Neural cell (in vitro differentiated cells): Measurements from ENCODE around the gene APOC1. TPM values are rescaled to one million over a fixed set of nuclear protein-coding genes. Genes with fewer than 3 reads are reported as not detected.

Experiments
- H2AFZ ChIP-seq: fragments of 200-600, 300-800 bp; sonication (generic), shearing (Covaris generic); 2 replicates; pipeline ENCODE4 v1.6.0; 2014; ENCODE audit warnings: low read depth, mild to moderate bottlenecking, antibody characterized with exemption, low read length, moderate library complexity
- H3F3A ChIP-seq: fragments of 200-600 bp; shearing (Covaris generic); 2 replicates; pipeline ENCODE4 v1.6.1; 2016; ENCODE audit warnings: mild to moderate bottlenecking, moderate library complexity, mixed read lengths, antibody characterized with exemption, low read length; ENCODE audit not compliant: insufficient read depth, poor library complexity, severe bottlenecking
- H3K27ac ChIP-seq: fragments of 200-600, 300-800 bp; sonication (generic), shearing (Covaris generic); 2 replicates; pipeline ENCODE4 v1.5.1; 2014; ENCODE audit warnings: mild to moderate bottlenecking, low read length, moderate library complexity
- H3K27me3 ChIP-seq: fragments of 300-800, 200-600 bp; sonication (generic), shearing (Covaris generic); 2 replicates; pipeline ENCODE4 v1.6.0; 2014; ENCODE audit warnings: mild to moderate bottlenecking, low read depth, low read length, moderate library complexity; ENCODE audit not compliant: insufficient read depth
- H3K36me3 ChIP-seq: fragments of 300-800, 200-600 bp; sonication (generic), shearing (Covaris generic); 2 replicates; pipeline ENCODE4 v1.5.1; 2014; ENCODE audit warnings: mild to moderate bottlenecking, antibody characterized with exemption, low read length, moderate library complexity; ENCODE audit not compliant: insufficient read depth
- H3K4me2 ChIP-seq: fragments of 300-800, 200-600 bp; sonication (generic), shearing (Covaris generic); 2 replicates; pipeline ENCODE4 v1.6.0; 2014; ENCODE audit warnings: mild to moderate bottlenecking, low read length
- H3K4me3 ChIP-seq: fragments of 300-800, 200-600 bp; sonication (generic), shearing (Covaris generic); 2 replicates; pipeline ENCODE4 v1.5.1; 2014; ENCODE audit warnings: mild to moderate bottlenecking, low read length, moderate library complexity
- H3K79me2 ChIP-seq: fragments of 200-600 bp; shearing (Covaris generic); replicated peaks from 2 replicates; pipeline ENCODE4 v1.6.0; 2014; ENCODE audit warnings: mild to moderate bottlenecking, low read length, moderate library complexity; ENCODE audit not compliant: insufficient read depth
- H3K9ac ChIP-seq: fragments of 300-800, 200-600 bp; sonication (generic), shearing (Covaris generic); 2 replicates; pipeline ENCODE4 v1.6.1; 2016; ENCODE audit warnings: mild to moderate bottlenecking, low read length, mixed read lengths
- H3K9me2 ChIP-seq: fragments of 200-600 bp; shearing (Covaris generic); 2 replicates; pipeline ENCODE4 v1.6.1; 2016; ENCODE audit warnings: mild to moderate bottlenecking, low read length, mixed read lengths; ENCODE audit not compliant: insufficient read depth
- H3K9me3 ChIP-seq: fragments of 200-600, 300-800 bp; sonication (generic), shearing (Covaris generic); 2 replicates; pipeline ENCODE4 v1.6.1; 2016; ENCODE audit warnings: mild to moderate bottlenecking, mixed run types, low read length, moderate library complexity, mixed read lengths
- H4K20me1 ChIP-seq: fragments of 200-600 bp; shearing (Covaris generic); 2 replicates; pipeline ENCODE4 v1.6.1; 2016; ENCODE audit warnings: mild to moderate bottlenecking, mixed run types; ENCODE audit not compliant: insufficient read depth
- CTCF ChIP-seq: fragments of 450-650 bp; IDR thresholded peaks from 2 replicates; pipeline ENCODE4 v1.5.1; 2014; ENCODE audit warnings: antibody characterized with exemption, mild to moderate bottlenecking, moderate library complexity; ENCODE audit not compliant: poor library complexity, severe bottlenecking
- EP300 ChIP-seq: fragments of 450-650 bp; conservative IDR thresholded peaks from 2 replicates; pipeline ENCODE4 v1.6.1; 2014; ENCODE audit warnings: antibody characterized with exemption, mild to moderate bottlenecking, moderate library complexity; ENCODE audit not compliant: poor library complexity, severe bottlenecking
- EZH2 ChIP-seq: fragments of 200-600, 300-800 bp; shearing (Covaris generic), sonication (generic); IDR thresholded peaks from 2 replicates; pipeline ENCODE4 v1.6.1; 2014; ENCODE audit warnings: antibody characterized with exemption, low read length, borderline replicate concordance, mild to moderate bottlenecking; ENCODE audit not compliant: insufficient read depth, poor library complexity, severe bottlenecking
- MXI1 ChIP-seq: fragments of 450-650 bp; conservative IDR thresholded peaks from 2 replicates; pipeline ENCODE4 v1.6.1; 2014; ENCODE audit warnings: antibody characterized with exemption, mild to moderate bottlenecking; ENCODE audit not compliant: poor library complexity, severe bottlenecking
- POLR2AphosphoS5 ChIP-seq: IDR thresholded peaks from 2 replicates; pipeline ENCODE4 v1.6.1; 2012
- RAD21 ChIP-seq: fragments of 450-650 bp; conservative IDR thresholded peaks from 2 replicates; pipeline ENCODE4 v1.6.1; 2014; ENCODE audit warnings: antibody characterized with exemption, mild to moderate bottlenecking, moderate library complexity
- REST ChIP-seq: IDR thresholded peaks from 2 replicates; pipeline ENCODE4 v1.6.1; 2012; ENCODE audit warnings: borderline replicate concordance
- SMC3 ChIP-seq: fragments of 450-650 bp; conservative IDR thresholded peaks from 2 replicates; pipeline ENCODE4 v1.6.1; 2014; ENCODE audit warnings: antibody characterized with exemption, mild to moderate bottlenecking, moderate library complexity; ENCODE audit not compliant: poor library complexity
- TAF1 ChIP-seq: IDR thresholded peaks from 2 replicates; pipeline ENCODE4 v1.6.1; 2012; ENCODE audit warnings: low read depth
- polyA plus RNA-seq: library from polyadenylated mRNA; depleted of rRNA; stranded (reverse); fragments of >200 nt; gene quantifications from 2 replicates; pipeline ENCODE4 v1.2.3, GENCODE V29; 2014

The APOC1 gene
- polyA plus RNA-seq, 1 donor from 2014 or later: not detected

- Histone ChIP-seq H3K27ac (peak within 1 kb of the TSS; percentile 88), H4K20me1 (no peaks in the 10 kb centered on the region), H3K9ac (peak within 1 kb of the TSS; percentile 93), H3K79me2 (peaks cover 45% of the 10 kb centered on the region), H3K9me3 (no peaks in the 10 kb centered on the region), H2AFZ (peak within 1 kb of the TSS; percentile 80), H3K4me3 (peak within 1 kb of the TSS; percentile 99), H3K9me2 (no peaks in the 10 kb centered on the region), H3K36me3 (no peaks in the 10 kb centered on the region), H3K27me3 (no peaks in the 10 kb centered on the region), H3K4me2 (peak within 1 kb of the TSS; percentile 99), H3F3A (peaks cover 3% of the 10 kb centered on the region)
- no peak for TF ChIP-seq SMC3
- TF ChIP-seq POLR2AphosphoS5: peak; percentile 96
- peak; percentile 36 for TF ChIP-seq CTCF
- TF ChIP-seq RAD21: no peak
- TF ChIP-seq TAF1: no peak
- TF ChIP-seq EZH2: no peak
- TF ChIP-seq REST: peak; percentile 78
- peak; percentile 84 for TF ChIP-seq MXI1
- TF ChIP-seq EP300: peak; percentile 80
Measured at GRCh38 chr19:44954649-44955504, 40.5 kb downstream of the APOC1 start, which contains the start of gene CLPTM1. Gene CLPTM1, plus strand, starts transcription at chr19:44955380. Its CDS starts 16 bp downstream, at chr19:44955396.

DNA sequence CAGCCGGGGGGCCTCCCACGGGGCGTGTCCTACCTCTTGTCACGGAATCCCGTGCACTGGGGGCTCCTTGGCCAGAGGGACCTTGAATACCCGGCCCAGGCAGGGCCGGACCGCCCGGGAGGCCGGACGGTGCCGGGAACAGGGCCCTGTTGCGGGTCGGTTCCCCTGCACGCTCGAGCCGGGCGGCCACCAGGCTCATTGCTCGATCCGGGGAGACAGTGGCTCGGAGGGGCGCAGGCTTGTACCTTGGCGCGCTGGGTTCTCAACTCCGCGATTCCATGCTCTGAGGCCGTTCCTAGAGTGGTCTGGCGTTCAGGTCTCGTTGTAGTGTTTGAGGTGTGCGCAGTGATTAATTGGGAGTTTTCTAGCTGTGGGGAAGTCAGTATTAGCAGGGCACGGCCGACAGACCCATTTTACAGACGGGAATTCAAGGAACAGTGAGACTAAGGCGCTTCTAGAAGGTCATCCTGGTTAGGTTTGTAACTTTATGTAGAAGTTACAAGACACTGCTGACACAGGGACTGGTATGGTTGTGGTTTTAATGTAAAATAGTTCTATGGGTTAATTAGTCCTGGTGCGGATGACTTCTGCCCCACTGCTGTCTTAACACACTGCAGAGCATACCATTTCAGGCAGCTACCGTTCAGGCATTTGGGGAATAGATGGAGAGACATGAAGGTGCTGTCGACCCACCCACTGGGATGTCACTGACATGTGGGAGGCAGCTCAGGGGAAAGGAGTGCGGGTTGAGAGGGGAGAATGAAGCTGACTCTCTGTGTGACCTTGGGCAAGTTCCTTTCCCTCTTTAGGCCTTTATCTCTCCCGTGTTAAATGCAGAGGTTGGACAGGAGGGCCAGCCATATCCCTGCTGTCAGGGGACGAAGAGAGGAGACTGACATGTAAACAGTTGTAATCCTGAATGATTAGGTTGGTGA is 41.4 kb downstream of the APOC1 start:
- no peaks in the 10 kb centered on the region for H4K20me1 ChIP-seq
- H3K27ac ChIP-seq: peak overlapping the region; percentile 88
- H3K9ac ChIP-seq: peak overlapping the region; percentile 93
- peaks cover 53% of the 10 kb centered on the region for H3K79me2 ChIP-seq
- H3K4me2 ChIP-seq: peak overlapping the region; percentile 99
- peak overlapping the region; percentile 99 for H3K4me3 ChIP-seq
- H3K9me2 ChIP-seq: no peaks in the 10 kb centered on the region
- peaks cover 3% of the 10 kb centered on the region for H3F3A ChIP-seq
- TF ChIP-seq EP300 (no peak), TAF1 (no peak), REST (no peak), POLR2AphosphoS5 (no peak), EZH2 (no peak), RAD21 (no peak), MXI1 (no peak), CTCF (no peak), SMC3 (no peak)
- H3K27me3 ChIP-seq: no peaks in the 10 kb centered on the region
- peak overlapping the region; percentile 80 for H2AFZ ChIP-seq
- H3K9me3 ChIP-seq: no peaks in the 10 kb centered on the region
- H3K36me3 ChIP-seq: no peaks in the 10 kb centered on the region
